LNCAP (cell line): ENCODE results near the gene CABP4.

Experiments
- CTCF ChIP-seq: fragments of 450-650 bp; IDR thresholded peaks from 2 replicates; pipeline ENCODE4 v1.5.1; 2017; ENCODE audit warnings: mild to moderate bottlenecking

The CABP4 gene

GRCh38 chr11:67421430-67422031 is 33.6 kb upstream of the CABP4 start:
- TF ChIP-seq CTCF, result no peak

GRCh38 chr11:67422891-67423290 is 32.3 kb upstream of the CABP4 start:
- no peak for TF ChIP-seq CTCF

GRCh38 chr11:67423466-67423865 is 31.7 kb upstream of the CABP4 start:
- TF ChIP-seq CTCF, result no peak

GRCh38 chr11:67423891-67424613 is 31.1 kb upstream of the CABP4 start:
- TF ChIP-seq CTCF, result no peak

- no peak for TF ChIP-seq CTCF
These were observed 26.8 kb upstream of the CABP4 start, which contains the start of gene RPS6KB2 for GRCh38 chr11:67428052-67429001. Gene RPS6KB2, plus strand, starts transcription at chr11:67428494. Its CDS starts 52 bp downstream, at chr11:67428546.

GRCh38 chr11:67429038-67429668 is 26.0 kb upstream of the CABP4 start:
- no peak for TF ChIP-seq CTCF

- no peak for TF ChIP-seq CTCF
These were observed 25.4 kb upstream of the CABP4 start for GRCh38 chr11:67429722-67430121.
